Tibial nerve (tissue), 4 donors: ENCODE data around the gene TMEM212. TPM values are rescaled to one million over a fixed set of nuclear protein-coding genes. Genes with fewer than 3 reads are reported as not detected.

Experiments
- DNase-seq, 2 donors: peaks; one replicate each; pipeline ENCODE4 v3.0.0-alpha.2; 2019; ENCODE audit warnings: low spot score in 2 of 2
- H3K27ac ChIP-seq, 4 donors: fragments of 200-600 bp; sonication (generic) in 3 of 4; one replicate each; pipeline ENCODE4 v1.5.1; 2017 to 2019; ENCODE audit warnings: mild to moderate bottlenecking in 1 of 4
- H3K27me3 ChIP-seq, 2 donors: fragments of 200-600 bp; sonication (generic) in 1 of 2; one replicate each; pipeline versions ENCODE4 v1.5.1 to v1.6.0; 2017 to 2019
- H3K36me3 ChIP-seq, 3 donors: fragments of 200-600 bp; sonication (generic); one replicate each; pipeline ENCODE4 v1.5.1; 2018 to 2019
- H3K4me1 ChIP-seq, 4 donors: fragments of 200-600 bp; sonication (generic) in 3 of 4; one replicate each; pipeline ENCODE4 v1.5.1; 2017 to 2019
- H3K4me3 ChIP-seq, 4 donors: fragments of 200-600 bp; sonication (generic) in 3 of 4; one replicate each; pipeline ENCODE4 v1.5.1; 2017 to 2019; ENCODE audit warnings: mild to moderate bottlenecking in 1 of 4, moderate library complexity in 1 of 4
- H3K9me3 ChIP-seq, 4 donors: fragments of 200-600 bp; sonication (generic) in 3 of 4; one replicate each; pipeline ENCODE4 v1.5.1; 2017 to 2019
- EP300 ChIP-seq, 2 donors: sonication (generic); formaldehyde crosslinking; IDR thresholded peaks; one replicate each; pipeline ENCODE4 v1.6.1; 2017; ENCODE audit warnings: antibody characterized with exemption in 2 of 2, mild to moderate bottlenecking in 1 of 2
- POLR2A ChIP-seq, 2 donors: fragments of 450-650 bp; IDR thresholded peaks; one replicate each; pipeline ENCODE4 v1.6.1; 2017; ENCODE audit warnings: antibody characterized with exemption in 2 of 2, mild to moderate bottlenecking in 2 of 2, moderate library complexity in 2 of 2
- WGBS, 2 donors: methylation state at CpG; one replicate each; pipeline ENCODE4 v1.1.5; 2018; 5-methylcytosine and 5-hydroxymethylcytosine counted together
- total RNA-seq, 4 donors: library from RNA; depleted of rRNA; stranded (reverse); fragments of >200 nt; gene quantifications; one replicate each; pipeline ENCODE4 v1.1.0, GENCODE V29; 2016
- TF ChIP-seq, protein P1 (sequence below), 5 experiments: fragments of 200-600 bp in 3 of 5; fragments of 450-650 bp in 2 of 5; sonication (generic) in 3 of 5; IDR thresholded peaks; one replicate each; pipeline ENCODE4 v1.5.1; 2016 to 2019; ENCODE audit warnings: antibody characterized with exemption in 5 of 5, mild to moderate bottlenecking in 3 of 5, moderate library complexity in 2 of 5

TMEM212 gene
- total RNA-seq, 4 donors from 2014 or later: not detected

DNA sequence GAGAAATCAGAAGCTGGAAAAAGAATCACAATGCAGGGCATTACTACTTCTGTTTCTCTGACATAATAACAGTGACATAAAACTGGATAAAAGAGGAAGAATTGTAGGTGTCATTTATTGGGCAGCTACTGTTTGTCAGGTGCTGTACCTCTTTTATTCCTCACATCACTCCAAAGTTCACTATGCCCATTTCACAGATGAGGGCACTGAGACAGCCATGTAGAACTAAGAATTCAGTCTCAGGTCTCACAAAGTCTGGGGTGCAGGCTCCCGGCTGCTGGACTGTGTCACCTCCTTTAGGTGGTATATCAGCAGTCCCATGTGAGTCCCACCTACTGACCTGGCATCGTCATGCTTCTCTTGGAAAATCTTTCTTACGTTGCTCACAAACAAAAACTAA is 20.8 kb downstream of the TMEM212 start:
- H3K27ac ChIP-seq: peak overlapping the region in 1 of 4 donors; percentile 4

DNA sequence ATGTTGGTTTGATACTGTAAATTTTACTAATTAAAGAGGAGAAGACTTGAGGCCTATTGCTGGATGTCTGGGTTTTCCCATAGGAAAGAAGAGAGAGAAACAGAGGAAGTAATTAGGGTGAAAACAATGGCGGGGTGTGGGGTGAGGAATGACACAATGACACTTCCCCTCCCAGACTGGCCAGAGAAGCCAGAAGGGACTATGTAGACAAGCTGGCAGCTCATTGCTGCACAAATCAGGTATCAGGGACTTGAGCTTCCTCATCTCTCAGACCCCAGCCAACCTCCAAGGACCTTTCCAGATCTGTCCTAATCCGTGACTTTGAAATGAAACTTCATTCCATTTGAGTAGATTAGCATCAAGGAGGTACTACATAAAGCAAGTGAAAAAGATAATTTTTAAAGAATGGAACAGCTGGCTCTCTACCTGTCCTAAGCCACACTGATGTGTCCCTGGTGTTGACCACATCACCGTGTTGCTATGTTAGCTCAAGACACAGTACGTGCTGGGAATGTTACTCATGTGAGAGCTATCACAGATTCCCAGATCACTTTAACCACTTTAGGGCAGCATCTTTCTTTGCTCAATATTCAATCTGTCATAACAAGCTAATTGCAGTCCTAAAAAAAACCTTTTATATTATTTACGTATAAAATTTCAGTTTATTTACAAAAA is 22.2 kb downstream of the TMEM212 start:
- WGBS, 2 donors: 72 to 88% methylated on average over 5 of the region's 5 CpGs
- H3K4me1 ChIP-seq: peaks cover 0 to 25% (median 4%) of the 10 kb centered on the region in 4 donors
- no peak overlapping the region for H3K27ac ChIP-seq
- DNase-seq: no peak
- TF ChIP-seq, protein P1, sequence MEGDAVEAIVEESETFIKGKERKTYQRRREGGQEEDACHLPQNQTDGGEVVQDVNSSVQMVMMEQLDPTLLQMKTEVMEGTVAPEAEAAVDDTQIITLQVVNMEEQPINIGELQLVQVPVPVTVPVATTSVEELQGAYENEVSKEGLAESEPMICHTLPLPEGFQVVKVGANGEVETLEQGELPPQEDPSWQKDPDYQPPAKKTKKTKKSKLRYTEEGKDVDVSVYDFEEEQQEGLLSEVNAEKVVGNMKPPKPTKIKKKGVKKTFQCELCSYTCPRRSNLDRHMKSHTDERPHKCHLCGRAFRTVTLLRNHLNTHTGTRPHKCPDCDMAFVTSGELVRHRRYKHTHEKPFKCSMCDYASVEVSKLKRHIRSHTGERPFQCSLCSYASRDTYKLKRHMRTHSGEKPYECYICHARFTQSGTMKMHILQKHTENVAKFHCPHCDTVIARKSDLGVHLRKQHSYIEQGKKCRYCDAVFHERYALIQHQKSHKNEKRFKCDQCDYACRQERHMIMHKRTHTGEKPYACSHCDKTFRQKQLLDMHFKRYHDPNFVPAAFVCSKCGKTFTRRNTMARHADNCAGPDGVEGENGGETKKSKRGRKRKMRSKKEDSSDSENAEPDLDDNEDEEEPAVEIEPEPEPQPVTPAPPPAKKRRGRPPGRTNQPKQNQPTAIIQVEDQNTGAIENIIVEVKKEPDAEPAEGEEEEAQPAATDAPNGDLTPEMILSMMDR (IDR thresholded peaks at IDR 0.05): no peak
- no peak for TF ChIP-seq POLR2A (IDR thresholded peaks at IDR 0.05)
- no peaks in the 10 kb centered on the region for H3K9me3 ChIP-seq
- H3K36me3 ChIP-seq: no peaks in the 10 kb centered on the region
- H3K4me3 ChIP-seq: no peak overlapping the region
- H3K27me3 ChIP-seq: no peaks in the 10 kb centered on the region

More for the DNA sequence above, 20.8 kb downstream of the TMEM212 start:
- no peaks in the 10 kb centered on the region for H3K27me3 ChIP-seq
- H3K4me1 ChIP-seq: peaks cover 0 to 25% (median 4%) of the 10 kb centered on the region in 4 donors
- no peak overlapping the region for H3K4me3 ChIP-seq
- TF ChIP-seq POLR2A (IDR thresholded peaks at IDR 0.05) (no peak), EP300 (IDR thresholded peaks at IDR 0.05) (no peak)
- TF ChIP-seq, protein P1 (IDR thresholded peaks at IDR 0.05): no peak
- no peak for DNase-seq
- H3K36me3 ChIP-seq: no peaks in the 10 kb centered on the region
- H3K9me3 ChIP-seq: no peaks in the 10 kb centered on the region
- 77 to 80% methylated on average over 3 of the region's 3 CpGs for WGBS, 2 donors

DNA sequence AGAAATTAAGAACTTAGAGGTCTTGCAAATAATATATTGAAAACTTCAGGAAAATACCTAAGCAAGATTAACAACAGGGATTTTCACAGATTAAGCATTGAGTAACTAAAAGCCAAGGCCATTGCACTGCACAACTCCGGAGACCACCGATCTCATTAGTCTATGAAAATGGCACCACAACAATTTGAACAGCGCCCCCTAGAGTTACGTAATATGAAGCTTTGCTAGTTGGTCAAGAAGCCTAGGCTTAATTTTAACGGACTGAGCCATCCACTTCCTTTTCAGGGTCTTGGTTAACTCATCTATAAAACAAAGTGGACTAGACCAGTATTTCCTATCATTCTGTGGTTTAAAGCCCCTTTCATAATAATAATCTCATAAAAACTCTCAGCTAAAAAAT is 24.8 kb downstream of the TMEM212 start:
- H3K27me3 ChIP-seq: no peaks in the 10 kb centered on the region
- TF ChIP-seq, protein P1 (IDR thresholded peaks at IDR 0.05): peak in 1 of 5 experiments; percentile 30
- TF ChIP-seq EP300 (IDR thresholded peaks at IDR 0.05) (no peak), POLR2A (IDR thresholded peaks at IDR 0.05) (no peak)
- DNase-seq: no peak
- H3K4me3 ChIP-seq: no peak overlapping the region
- H3K4me1 ChIP-seq: peaks cover 0 to 10% (median 3%) of the 10 kb centered on the region in 4 donors
- H3K27ac ChIP-seq: no peak overlapping the region
- WGBS, 2 donors: 82 to 83% methylated on average over 5 of the region's 5 CpGs
- no peaks in the 10 kb centered on the region for H3K9me3 ChIP-seq
- no peaks in the 10 kb centered on the region for H3K36me3 ChIP-seq

DNA sequence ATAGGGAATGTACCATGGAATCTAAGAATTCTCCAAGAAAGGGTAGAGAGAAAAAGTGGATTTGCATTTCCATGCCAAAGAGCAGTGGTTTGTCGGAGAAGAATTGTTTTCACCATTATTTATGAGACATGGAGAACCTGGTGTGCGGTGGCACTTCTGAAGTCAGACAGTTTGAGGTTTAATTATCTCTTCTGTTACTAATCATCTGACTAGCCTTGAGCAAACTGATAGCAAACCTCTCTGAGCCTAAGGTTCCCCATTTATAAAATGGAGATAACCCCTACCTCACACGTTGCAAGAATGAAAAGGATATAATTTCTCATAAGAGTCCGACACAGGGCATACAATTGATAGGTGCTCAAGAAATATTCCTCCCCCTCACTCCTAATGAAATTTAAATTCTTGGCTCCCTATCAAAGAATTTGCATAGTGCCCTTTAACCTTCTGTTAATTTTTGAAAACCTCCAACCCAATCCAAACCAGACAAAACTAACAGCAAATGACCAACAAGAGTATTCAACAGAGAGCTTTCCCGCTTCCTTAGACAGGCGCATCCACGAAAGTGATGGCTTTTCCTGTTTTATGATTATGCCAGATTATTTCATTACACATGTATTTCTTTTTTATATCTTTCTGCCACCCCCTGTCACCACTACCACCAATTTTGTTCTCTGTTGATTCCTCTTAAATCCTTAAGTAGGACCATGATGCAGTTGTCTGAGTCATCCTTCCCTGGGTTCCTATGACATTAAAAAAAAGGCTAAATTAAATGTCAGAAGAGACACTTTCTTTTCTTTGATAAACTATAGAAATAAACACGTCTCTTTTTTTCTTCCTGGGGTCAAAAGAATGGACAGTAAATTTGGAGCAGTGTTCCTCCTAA is 28.5 kb downstream of the TMEM212 start:
- 78 to 87% methylated on average over 8 of the region's 8 CpGs for WGBS, 2 donors

More for the DNA sequence above, 28.5 kb downstream of the TMEM212 start:
- TF ChIP-seq, protein P1 (IDR thresholded peaks at IDR 0.05): no peak
- TF ChIP-seq POLR2A (IDR thresholded peaks at IDR 0.05) (no peak), EP300 (IDR thresholded peaks at IDR 0.05) (no peak)
- H3K27ac ChIP-seq: no peak overlapping the region
- peaks cover 0 to 33% (median 10%) of the 10 kb centered on the region in 4 donors for H3K4me1 ChIP-seq
- H3K4me3 ChIP-seq: no peak overlapping the region
- no peak for DNase-seq
- no peaks in the 10 kb centered on the region for H3K27me3 ChIP-seq
- H3K9me3 ChIP-seq: no peaks in the 10 kb centered on the region
- H3K36me3 ChIP-seq: no peaks in the 10 kb centered on the region
